GM23338 (cell line): Measurements from ENCODE around the gene SIRT7. TPM values are rescaled to one million over a fixed set of nuclear protein-coding genes. Genes with fewer than 3 reads are reported as not detected.

Experiments
- ATAC-seq: fragments of 200-7000 bp; cut with Tn5 transposase; 3 replicates; pipeline ENCODE4 v1.9.1; 2020
- DNase-seq: peaks from one replicate; pipeline ENCODE4 v3.0.0-alpha.2; 2015; ENCODE audit warnings: low spot score
- H2AFZ ChIP-seq: fragments of 200-600 bp; sonication (generic); 2 replicates; pipeline ENCODE4 v1.8.0; 2016; ENCODE audit warnings: antibody characterized with exemption, mild to moderate bottlenecking, moderate library complexity
- H3F3A ChIP-seq: fragments of 200-600 bp; sonication (generic); replicated peaks from 2 replicates; pipeline ENCODE4 v1.8.0; 2017; ENCODE audit warnings: antibody characterized with exemption, mixed run types, low read depth
- H3K27ac ChIP-seq: fragments of 200-600 bp; sonication (generic); 2 replicates; pipeline ENCODE4 v1.6.1; 2016; ENCODE audit warnings: low read depth
- H3K27me3 ChIP-seq: fragments of 200-600 bp; sonication (generic); 2 replicates; pipeline ENCODE4 v1.8.0; 2016; ENCODE audit warnings: mild to moderate bottlenecking, mixed run types, moderate library complexity; ENCODE audit not compliant: insufficient read depth
- H3K36me3 ChIP-seq: fragments of 200-600 bp; sonication (generic); 2 replicates; pipeline ENCODE4 v1.8.0; 2016; ENCODE audit warnings: mild to moderate bottlenecking; ENCODE audit not compliant: insufficient read depth
- H3K4me1 ChIP-seq: fragments of 200-600 bp; sonication (generic); 2 replicates; pipeline ENCODE4 v1.8.0; 2016; ENCODE audit warnings: mild to moderate bottlenecking, moderate library complexity; ENCODE audit not compliant: insufficient read depth
- H3K4me2 ChIP-seq: fragments of 200-600 bp; sonication (generic); 2 replicates; pipeline ENCODE4 v1.7.1; 2017; ENCODE audit warnings: mixed run types
- H3K4me3 ChIP-seq: fragments of 200-600 bp; sonication (generic); 2 replicates; pipeline ENCODE4 v1.6.1; 2016; ENCODE audit warnings: mixed run types
- H3K79me2 ChIP-seq: fragments of 200-600 bp; sonication (generic); replicated peaks from 2 replicates; pipeline ENCODE4 v1.8.0; 2017; ENCODE audit warnings: mild to moderate bottlenecking; ENCODE audit not compliant: insufficient read depth
- H3K9me2 ChIP-seq: fragments of 200-600 bp; sonication (generic); 2 replicates; pipeline ENCODE4 v1.8.0; 2017; ENCODE audit not compliant: insufficient read depth
- H4K20me1 ChIP-seq: fragments of 200-600 bp; sonication (generic); replicated peaks from 2 replicates; pipeline ENCODE4 v1.8.0; 2017; ENCODE audit warnings: mild to moderate bottlenecking; ENCODE audit not compliant: insufficient read depth
- H3K27ac Mint-ChIP-seq: 2 replicates; pipeline ENCODE4 v1.8.0; 2020; ENCODE audit warnings: inconsistent platforms, mild to moderate bottlenecking, moderate library complexity, mixed read lengths
- H3K27me3 Mint-ChIP-seq: 3 replicates; pipeline ENCODE4 v1.8.0; 2022; ENCODE audit warnings: low read depth, mild to moderate bottlenecking, moderate library complexity, mixed read lengths, inconsistent platforms; ENCODE audit not compliant: insufficient read depth, poor library complexity
- H3K36me3 Mint-ChIP-seq: 3 replicates; pipeline ENCODE4 v1.8.0; 2021; ENCODE audit warnings: low read depth, mild to moderate bottlenecking, inconsistent platforms, moderate library complexity, mixed read lengths
- H3K4me1 Mint-ChIP-seq: 3 replicates; pipeline ENCODE4 v1.8.0; 2020; ENCODE audit warnings: mild to moderate bottlenecking, inconsistent platforms, mixed read lengths
- H3K4me3 Mint-ChIP-seq: 3 replicates; pipeline ENCODE4 v1.8.0; 2021; ENCODE audit warnings: moderate library complexity, mild to moderate bottlenecking, inconsistent platforms, mixed read lengths
- H3K9me3 Mint-ChIP-seq: 3 replicates; pipeline ENCODE4 v1.8.0; 2020; ENCODE audit warnings: moderate library complexity, mild to moderate bottlenecking, inconsistent platforms, mixed read lengths
- CREB1 ChIP-seq: fragments of 250-450 bp; sonication (Bioruptor Pico); IDR thresholded peaks from 2 replicates; pipeline ENCODE4 v1.5.0; 2020; ENCODE audit warnings: low read depth, mild to moderate bottlenecking, moderate library complexity
- EZH2 ChIP-seq: fragments of 200-600 bp; sonication (generic); IDR thresholded peaks from one replicate; pipeline ENCODE4 v1.8.0; 2017; ENCODE audit warnings: antibody characterized with exemption, mild to moderate bottlenecking, low read depth; ENCODE audit not compliant: unreplicated experiment
- EZH2phosphoT487 ChIP-seq: fragments of 200-600 bp; sonication (generic); IDR thresholded peaks from one replicate; pipeline ENCODE4 v1.8.1; 2018; ENCODE audit warnings: antibody characterized with exemption; ENCODE audit not compliant: unreplicated experiment
- JUNB ChIP-seq: IDR thresholded peaks from one replicate; pipeline ENCODE4 v1.6.1; 2016; ENCODE audit warnings: antibody characterized with exemption; ENCODE audit not compliant: unreplicated experiment
- NANOG ChIP-seq: IDR thresholded peaks from 2 replicates; pipeline ENCODE4 v1.6.1; 2016; ENCODE audit warnings: antibody characterized with exemption, borderline replicate concordance
- POLR2AphosphoS5 ChIP-seq: IDR thresholded peaks from 2 replicates; pipeline ENCODE4 v1.6.1; 2016; ENCODE audit warnings: antibody characterized with exemption, low read depth
- ZNF114 ChIP-seq: fragments of 250-450 bp; sonication (Bioruptor Pico); IDR thresholded peaks from 2 replicates; pipeline ENCODE4 v1.5.0; 2020; ENCODE audit warnings: mild to moderate bottlenecking, moderate library complexity
- ZNF331 ChIP-seq: fragments of 250-450 bp; sonication (Bioruptor Pico); IDR thresholded peaks from 2 replicates; pipeline ENCODE4 v1.5.0; 2020; ENCODE audit warnings: low read depth, mild to moderate bottlenecking, moderate library complexity
- polyA plus RNA-seq: library from polyadenylated mRNA; unstranded; fragments of >200 nt; fragmentation: Nextera tagmentation; extraction: Ambion mirVana; gene quantifications from 2 replicates; pipeline ENCODE4 v1.2.1, GENCODE V29; 2016
- total RNA-seq: library from RNA; depleted of rRNA; stranded (reverse); fragments of >200 nt; shearing (Covaris generic); gene quantifications from 2 replicates; pipeline ENCODE4 v1.2.3, GENCODE V29; 2014
- TF ChIP-seq, protein P1 (sequence below): IDR thresholded peaks from one replicate; pipeline ENCODE4 v1.6.1; 2018; ENCODE audit warnings: antibody characterized with exemption; ENCODE audit not compliant: unreplicated experiment
- TF ChIP-seq, protein P2 (sequence below): IDR thresholded peaks from 2 replicates; pipeline ENCODE4 v1.6.1; 2016; ENCODE audit warnings: antibody characterized with exemption
- TF ChIP-seq, protein P3 (sequence below): fragments of 250-450 bp; sonication (Bioruptor Pico); IDR thresholded peaks from 2 replicates; pipeline ENCODE4 v1.5.0; 2020; ENCODE audit warnings: mild to moderate bottlenecking, moderate library complexity

The SIRT7 gene
- total and polyA plus RNA-seq, 2 experiments from 2014 or later = 16.3 to 20.8 TPM

DNA sequence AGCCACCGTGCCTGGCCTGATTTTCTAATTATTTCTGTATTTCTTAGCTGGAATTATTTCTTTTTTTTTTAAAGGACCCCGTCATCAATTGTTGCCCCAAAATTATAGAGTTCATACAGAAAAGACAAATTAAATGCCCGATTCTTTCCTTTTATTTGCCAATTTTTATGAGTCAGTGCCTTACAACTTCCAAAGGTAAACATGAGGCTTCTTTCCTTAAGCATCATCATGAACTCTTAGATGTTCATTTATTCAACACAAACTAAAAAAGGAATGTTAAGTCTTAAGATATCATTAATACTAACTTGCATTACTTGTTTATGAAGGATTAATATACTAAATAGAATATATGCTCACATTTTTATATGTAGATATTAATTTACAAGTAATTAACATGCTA is 39.7 kb downstream of the SIRT7 start (continued):
- TF ChIP-seq, protein P1, sequence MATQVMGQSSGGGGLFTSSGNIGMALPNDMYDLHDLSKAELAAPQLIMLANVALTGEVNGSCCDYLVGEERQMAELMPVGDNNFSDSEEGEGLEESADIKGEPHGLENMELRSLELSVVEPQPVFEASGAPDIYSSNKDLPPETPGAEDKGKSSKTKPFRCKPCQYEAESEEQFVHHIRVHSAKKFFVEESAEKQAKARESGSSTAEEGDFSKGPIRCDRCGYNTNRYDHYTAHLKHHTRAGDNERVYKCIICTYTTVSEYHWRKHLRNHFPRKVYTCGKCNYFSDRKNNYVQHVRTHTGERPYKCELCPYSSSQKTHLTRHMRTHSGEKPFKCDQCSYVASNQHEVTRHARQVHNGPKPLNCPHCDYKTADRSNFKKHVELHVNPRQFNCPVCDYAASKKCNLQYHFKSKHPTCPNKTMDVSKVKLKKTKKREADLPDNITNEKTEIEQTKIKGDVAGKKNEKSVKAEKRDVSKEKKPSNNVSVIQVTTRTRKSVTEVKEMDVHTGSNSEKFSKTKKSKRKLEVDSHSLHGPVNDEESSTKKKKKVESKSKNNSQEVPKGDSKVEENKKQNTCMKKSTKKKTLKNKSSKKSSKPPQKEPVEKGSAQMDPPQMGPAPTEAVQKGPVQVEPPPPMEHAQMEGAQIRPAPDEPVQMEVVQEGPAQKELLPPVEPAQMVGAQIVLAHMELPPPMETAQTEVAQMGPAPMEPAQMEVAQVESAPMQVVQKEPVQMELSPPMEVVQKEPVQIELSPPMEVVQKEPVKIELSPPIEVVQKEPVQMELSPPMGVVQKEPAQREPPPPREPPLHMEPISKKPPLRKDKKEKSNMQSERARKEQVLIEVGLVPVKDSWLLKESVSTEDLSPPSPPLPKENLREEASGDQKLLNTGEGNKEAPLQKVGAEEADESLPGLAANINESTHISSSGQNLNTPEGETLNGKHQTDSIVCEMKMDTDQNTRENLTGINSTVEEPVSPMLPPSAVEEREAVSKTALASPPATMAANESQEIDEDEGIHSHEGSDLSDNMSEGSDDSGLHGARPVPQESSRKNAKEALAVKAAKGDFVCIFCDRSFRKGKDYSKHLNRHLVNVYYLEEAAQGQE = no peak
- TF ChIP-seq EZH2phosphoT487 = no peak
- no peak for TF ChIP-seq CREB1
- no peak for TF ChIP-seq EZH2
- TF ChIP-seq, protein P2, sequence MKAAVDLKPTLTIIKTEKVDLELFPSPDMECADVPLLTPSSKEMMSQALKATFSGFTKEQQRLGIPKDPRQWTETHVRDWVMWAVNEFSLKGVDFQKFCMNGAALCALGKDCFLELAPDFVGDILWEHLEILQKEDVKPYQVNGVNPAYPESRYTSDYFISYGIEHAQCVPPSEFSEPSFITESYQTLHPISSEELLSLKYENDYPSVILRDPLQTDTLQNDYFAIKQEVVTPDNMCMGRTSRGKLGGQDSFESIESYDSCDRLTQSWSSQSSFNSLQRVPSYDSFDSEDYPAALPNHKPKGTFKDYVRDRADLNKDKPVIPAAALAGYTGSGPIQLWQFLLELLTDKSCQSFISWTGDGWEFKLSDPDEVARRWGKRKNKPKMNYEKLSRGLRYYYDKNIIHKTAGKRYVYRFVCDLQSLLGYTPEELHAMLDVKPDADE = no peak

DNA sequence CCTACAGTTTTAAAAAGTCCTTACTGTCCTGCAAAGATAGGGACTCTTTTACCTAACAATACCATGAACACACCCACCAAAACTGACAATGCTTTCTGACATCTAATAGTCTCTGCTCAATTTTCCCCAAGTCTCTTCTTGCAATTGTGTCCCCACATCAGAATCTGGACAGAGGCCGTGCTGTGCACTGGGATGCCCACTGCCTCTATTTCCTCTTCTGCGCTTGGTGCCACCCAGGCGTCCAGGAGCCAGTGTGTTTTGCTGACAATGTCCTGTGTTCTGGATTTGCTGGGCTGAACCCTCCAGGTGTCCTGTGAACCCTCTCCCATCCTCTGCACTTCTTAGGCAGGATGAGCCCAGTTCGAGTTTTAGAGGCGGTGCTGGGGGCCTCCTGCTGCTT is 40.4 kb downstream of the SIRT7 start:
- Mint-ChIP-seq H3K9me3 (no peaks in the 10 kb centered on the region), H3K27ac (no peak overlapping the region), H3K4me1 (no peaks in the 10 kb centered on the region), H3K27me3 (peaks cover 14% of the 10 kb centered on the region), H3K4me3 (no peak overlapping the region; the same call in 2 of the 3 replicates), H3K36me3 (peaks cover 47% of the 10 kb centered on the region)
- Histone ChIP-seq H2AFZ (no peak overlapping the region), H3K27me3 (no peaks in the 10 kb centered on the region), H3K27ac (no peak overlapping the region), H4K20me1 (peaks cover 4% of the 10 kb centered on the region), H3K36me3 (peaks cover 9% of the 10 kb centered on the region; the same call in 1 of the 2 replicates), H3F3A (0 out of 2 replicates have a peak, but pooled peaks cover 3% of the 10 kb centered on the region), H3K4me3 (no peak overlapping the region), H3K9me2 (no peaks in the 10 kb centered on the region), H3K4me1 (no peaks in the 10 kb centered on the region), H3K79me2 (no peaks in the 10 kb centered on the region), H3K4me2 (no peak overlapping the region)
- ATAC-seq (no peak), DNase-seq (no peak)
- no peak for TF ChIP-seq EZH2phosphoT487
- no peak for TF ChIP-seq POLR2AphosphoS5
- no peak for TF ChIP-seq JUNB
- TF ChIP-seq NANOG = no peak
- TF ChIP-seq ZNF331 (CRISPR knock-in tag) = no peak
- TF ChIP-seq, protein P3, sequence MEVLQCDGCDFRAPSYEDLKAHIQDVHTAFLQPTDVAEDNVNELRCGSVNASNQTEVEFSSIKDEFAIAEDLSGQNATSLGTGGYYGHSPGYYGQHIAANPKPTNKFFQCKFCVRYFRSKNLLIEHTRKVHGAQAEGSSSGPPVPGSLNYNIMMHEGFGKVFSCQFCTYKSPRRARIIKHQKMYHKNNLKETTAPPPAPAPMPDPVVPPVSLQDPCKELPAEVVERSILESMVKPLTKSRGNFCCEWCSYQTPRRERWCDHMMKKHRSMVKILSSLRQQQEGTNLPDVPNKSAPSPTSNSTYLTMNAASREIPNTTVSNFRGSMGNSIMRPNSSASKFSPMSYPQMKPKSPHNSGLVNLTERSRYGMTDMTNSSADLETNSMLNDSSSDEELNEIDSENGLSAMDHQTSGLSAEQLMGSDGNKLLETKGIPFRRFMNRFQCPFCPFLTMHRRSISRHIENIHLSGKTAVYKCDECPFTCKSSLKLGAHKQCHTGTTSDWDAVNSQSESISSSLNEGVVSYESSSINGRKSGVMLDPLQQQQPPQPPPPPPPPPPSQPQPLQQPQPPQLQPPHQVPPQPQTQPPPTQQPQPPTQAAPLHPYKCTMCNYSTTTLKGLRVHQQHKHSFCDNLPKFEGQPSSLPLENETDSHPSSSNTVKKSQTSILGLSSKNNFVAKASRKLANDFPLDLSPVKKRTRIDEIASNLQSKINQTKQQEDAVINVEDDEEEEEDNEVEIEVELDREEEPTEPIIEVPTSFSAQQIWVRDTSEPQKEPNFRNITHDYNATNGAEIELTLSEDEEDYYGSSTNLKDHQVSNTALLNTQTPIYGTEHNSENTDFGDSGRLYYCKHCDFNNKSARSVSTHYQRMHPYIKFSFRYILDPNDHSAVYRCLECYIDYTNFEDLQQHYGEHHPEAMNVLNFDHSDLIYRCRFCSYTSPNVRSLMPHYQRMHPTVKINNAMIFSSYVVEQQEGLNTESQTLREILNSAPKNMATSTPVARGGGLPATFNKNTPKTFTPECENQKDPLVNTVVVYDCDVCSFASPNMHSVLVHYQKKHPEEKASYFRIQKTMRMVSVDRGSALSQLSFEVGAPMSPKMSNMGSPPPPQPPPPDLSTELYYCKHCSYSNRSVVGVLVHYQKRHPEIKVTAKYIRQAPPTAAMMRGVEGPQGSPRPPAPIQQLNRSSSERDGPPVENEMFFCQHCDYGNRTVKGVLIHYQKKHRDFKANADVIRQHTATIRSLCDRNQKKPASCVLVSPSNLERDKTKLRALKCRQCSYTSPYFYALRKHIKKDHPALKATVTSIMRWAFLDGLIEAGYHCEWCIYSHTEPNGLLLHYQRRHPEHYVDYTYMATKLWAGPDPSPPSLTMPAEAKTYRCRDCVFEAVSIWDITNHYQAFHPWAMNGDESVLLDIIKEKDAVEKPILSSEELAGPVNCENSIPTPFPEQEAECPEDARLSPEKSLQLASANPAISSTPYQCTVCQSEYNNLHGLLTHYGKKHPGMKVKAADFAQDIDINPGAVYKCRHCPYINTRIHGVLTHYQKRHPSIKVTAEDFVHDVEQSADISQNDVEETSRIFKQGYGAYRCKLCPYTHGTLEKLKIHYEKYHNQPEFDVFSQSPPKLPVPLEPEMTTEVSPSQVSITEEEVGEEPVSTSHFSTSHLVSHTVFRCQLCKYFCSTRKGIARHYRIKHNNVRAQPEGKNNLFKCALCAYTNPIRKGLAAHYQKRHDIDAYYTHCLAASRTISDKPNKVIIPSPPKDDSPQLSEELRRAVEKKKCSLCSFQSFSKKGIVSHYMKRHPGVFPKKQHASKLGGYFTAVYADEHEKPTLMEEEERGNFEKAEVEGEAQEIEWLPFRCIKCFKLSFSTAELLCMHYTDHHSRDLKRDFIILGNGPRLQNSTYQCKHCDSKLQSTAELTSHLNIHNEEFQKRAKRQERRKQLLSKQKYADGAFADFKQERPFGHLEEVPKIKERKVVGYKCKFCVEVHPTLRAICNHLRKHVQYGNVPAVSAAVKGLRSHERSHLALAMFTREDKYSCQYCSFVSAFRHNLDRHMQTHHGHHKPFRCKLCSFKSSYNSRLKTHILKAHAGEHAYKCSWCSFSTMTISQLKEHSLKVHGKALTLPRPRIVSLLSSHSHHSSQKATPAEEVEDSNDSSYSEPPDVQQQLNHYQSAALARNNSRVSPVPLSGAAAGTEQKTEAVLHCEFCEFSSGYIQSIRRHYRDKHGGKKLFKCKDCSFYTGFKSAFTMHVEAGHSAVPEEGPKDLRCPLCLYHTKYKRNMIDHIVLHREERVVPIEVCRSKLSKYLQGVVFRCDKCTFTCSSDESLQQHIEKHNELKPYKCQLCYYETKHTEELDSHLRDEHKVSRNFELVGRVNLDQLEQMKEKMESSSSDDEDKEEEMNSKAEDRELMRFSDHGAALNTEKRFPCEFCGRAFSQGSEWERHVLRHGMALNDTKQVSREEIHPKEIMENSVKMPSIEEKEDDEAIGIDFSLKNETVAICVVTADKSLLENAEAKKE = no peak
- TF ChIP-seq, protein P1 = no peak
- TF ChIP-seq CREB1 = no peak
- no peak for TF ChIP-seq ZNF114 (CRISPR knock-in tag)
